ENCODE results near the gene SNX17. TPM values are rescaled to one million over a fixed set of nuclear protein-coding genes. Genes with fewer than 3 reads are reported as not detected.

Gene SNX17
- total and polyA plus RNA-seq, 2 of the 4 experiments (the other 2 are of a cell fraction), result 102 to 130 TPM

DNA sequence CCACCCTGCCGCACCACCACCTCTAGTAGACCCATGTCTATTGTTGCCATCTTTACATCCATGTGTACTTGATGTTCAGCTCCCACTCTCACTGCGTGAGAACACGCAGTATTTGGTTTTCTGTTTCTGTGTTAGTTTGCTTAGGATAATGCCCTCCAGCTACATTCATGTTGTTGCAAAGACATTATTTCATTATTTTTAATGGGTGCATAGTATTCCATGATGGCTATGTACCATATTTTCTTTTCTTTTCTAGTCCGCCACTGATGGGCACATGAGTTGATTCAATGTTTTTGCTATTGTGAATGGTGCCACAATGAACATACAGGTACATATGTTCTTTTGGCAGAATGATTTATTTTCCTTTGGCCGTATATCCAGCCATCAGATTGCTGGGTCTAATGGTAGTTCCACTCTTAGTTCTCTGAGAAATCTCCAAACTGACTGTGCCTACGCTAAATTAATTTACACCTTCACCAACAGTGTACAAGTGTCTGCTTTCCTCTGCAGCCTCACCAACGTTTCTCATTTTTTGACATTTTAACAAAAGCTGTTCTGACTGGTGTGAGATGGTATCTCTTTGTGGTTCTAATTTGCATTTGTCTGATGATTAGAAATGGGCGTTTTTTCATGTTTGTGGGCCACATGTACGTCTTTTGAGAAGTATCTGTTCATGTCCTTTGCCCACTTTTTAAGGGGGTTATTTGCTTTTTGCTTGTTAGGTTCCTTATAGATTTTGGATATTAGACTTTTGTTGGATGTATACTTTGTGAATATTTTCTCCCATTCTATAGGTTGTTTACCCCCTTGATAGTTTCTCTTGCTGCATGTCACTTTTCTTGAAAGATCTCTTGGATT is 20.6 kb downstream of the SNX17 start:
- peaks cover under 1% of the 10 kb centered on the region; the same call in 1 of the 2 replicates for H3K9me1 ChIP-seq (ENCODE audit: insufficient read depth, low read length)
- H3K23ac ChIP-seq (ENCODE audit: low read depth, low read length), result no peak overlapping the region
- peaks cover 4% of the 10 kb centered on the region for H3K36me3 ChIP-seq (ENCODE audit: control insufficient read depth, insufficient read depth, low read length)
- intact Hi-C loops (cut with micrococcal nuclease) (no loop called here), dilution Hi-C loops (cut with HindIII; ENCODE audit: low sequenced_read_pairs, unreplicated experiment) (no loop called here), in situ Hi-C loops (cut with MboI; ENCODE audit: low sequenced_read_pairs) (no loop called here)
- no peak overlapping the region for H3K56ac ChIP-seq (ENCODE audit: extremely low read depth, insufficient read depth, low read length)
- DNase-seq (no peak), ATAC-seq (ENCODE audit: low read depth) (no peak)
- no peak overlapping the region for H3K27ac ChIP-seq (ENCODE audit: insufficient read depth, low read length)
- no peak overlapping the region for H3K4ac ChIP-seq (ENCODE audit: low read depth, low read length)
- no peak overlapping the region for H2AK9ac ChIP-seq (replicated peaks; ENCODE audit: low read depth, low read length, poor library complexity)
- no peaks in the 10 kb centered on the region for H3K9me3 ChIP-seq (ENCODE audit: control insufficient read depth, insufficient read depth, low read length)
- H2AK5ac ChIP-seq (ENCODE audit: low read depth, low read length), result no peak overlapping the region
- CTCF ChIA-PET, result interaction anchor here (0.5 kb wide), 1 partner anchor 17 kb away, joined by 3 read pairs; no protein-coding TSS in a partner anchor
- no peak overlapping the region for H2BK5ac ChIP-seq (ENCODE audit: low read depth, low read length, poor library complexity, severe bottlenecking)
- no peak overlapping the region for H3K9ac ChIP-seq (ENCODE audit: low read depth, low read length)
- H3K4me2 ChIP-seq (ENCODE audit: low read depth, low read length), result no peak overlapping the region
- no peaks in the 10 kb centered on the region for H3K27me3 ChIP-seq (ENCODE audit: control insufficient read depth, insufficient read depth, low read length)
- POLR2A ChIA-PET (ENCODE audit: unreplicated experiment), result no interaction called here
- H3K4me1 ChIP-seq (ENCODE audit: control insufficient read depth, insufficient read depth, low read length), result no peaks in the 10 kb centered on the region
- no peak overlapping the region for H2AFZ ChIP-seq (replicated peaks; ENCODE audit: low read length, poor library complexity)
- peaks cover 26% of the 10 kb centered on the region for H4K20me1 ChIP-seq (ENCODE audit: insufficient read depth, low read length)
- no peak overlapping the region for H3K18ac ChIP-seq (ENCODE audit: low read depth, low read length)
- H3K4me3 ChIP-seq (ENCODE audit: insufficient read depth, low read depth, low read length), result no peak overlapping the region
- H4K8ac ChIP-seq (ENCODE audit: low read depth in 2 of 2, low read length in 2 of 2), result no peak overlapping the region
- H3K14ac ChIP-seq (replicated peaks; ENCODE audit: low read depth, low read length), result no peak overlapping the region
- no peak overlapping the region for H4K5ac ChIP-seq (ENCODE audit: low read depth, low read length)
- H2BK15ac ChIP-seq (ENCODE audit: low read depth, low read length), result no peak overlapping the region
- H2BK120ac ChIP-seq (ENCODE audit: low read depth, low read length), result no peak overlapping the region
- BruUV-seq (replicated peaks), result no TSS peak
- TF ChIP-seq, protein P1, sequence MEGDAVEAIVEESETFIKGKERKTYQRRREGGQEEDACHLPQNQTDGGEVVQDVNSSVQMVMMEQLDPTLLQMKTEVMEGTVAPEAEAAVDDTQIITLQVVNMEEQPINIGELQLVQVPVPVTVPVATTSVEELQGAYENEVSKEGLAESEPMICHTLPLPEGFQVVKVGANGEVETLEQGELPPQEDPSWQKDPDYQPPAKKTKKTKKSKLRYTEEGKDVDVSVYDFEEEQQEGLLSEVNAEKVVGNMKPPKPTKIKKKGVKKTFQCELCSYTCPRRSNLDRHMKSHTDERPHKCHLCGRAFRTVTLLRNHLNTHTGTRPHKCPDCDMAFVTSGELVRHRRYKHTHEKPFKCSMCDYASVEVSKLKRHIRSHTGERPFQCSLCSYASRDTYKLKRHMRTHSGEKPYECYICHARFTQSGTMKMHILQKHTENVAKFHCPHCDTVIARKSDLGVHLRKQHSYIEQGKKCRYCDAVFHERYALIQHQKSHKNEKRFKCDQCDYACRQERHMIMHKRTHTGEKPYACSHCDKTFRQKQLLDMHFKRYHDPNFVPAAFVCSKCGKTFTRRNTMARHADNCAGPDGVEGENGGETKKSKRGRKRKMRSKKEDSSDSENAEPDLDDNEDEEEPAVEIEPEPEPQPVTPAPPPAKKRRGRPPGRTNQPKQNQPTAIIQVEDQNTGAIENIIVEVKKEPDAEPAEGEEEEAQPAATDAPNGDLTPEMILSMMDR (conservative IDR thresholded peaks at IDR 0.05; ENCODE audit: low read depth, low read length), result no peak
- no peak for TF ChIP-seq FOS (IDR thresholded peaks at IDR 0.05; ENCODE audit: low read depth, low read length)
- no peak for TF ChIP-seq SMC3 (IDR thresholded peaks at IDR 0.05; ENCODE audit: low read depth, low read length)
- no peak for TF ChIP-seq CEBPB (IDR thresholded peaks at IDR 0.05; ENCODE audit: low read depth, low read length)
- TF ChIP-seq, protein P2, sequence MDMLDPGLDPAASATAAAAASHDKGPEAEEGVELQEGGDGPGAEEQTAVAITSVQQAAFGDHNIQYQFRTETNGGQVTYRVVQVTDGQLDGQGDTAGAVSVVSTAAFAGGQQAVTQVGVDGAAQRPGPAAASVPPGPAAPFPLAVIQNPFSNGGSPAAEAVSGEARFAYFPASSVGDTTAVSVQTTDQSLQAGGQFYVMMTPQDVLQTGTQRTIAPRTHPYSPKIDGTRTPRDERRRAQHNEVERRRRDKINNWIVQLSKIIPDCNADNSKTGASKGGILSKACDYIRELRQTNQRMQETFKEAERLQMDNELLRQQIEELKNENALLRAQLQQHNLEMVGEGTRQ (IDR thresholded peaks at IDR 0.05; ENCODE audit: low read depth, low read length), result no peak
- no peak overlapping the region for H4K91ac ChIP-seq (ENCODE audit: insufficient read depth, low read depth, low read length)
- peaks cover 29 to 62% of the 10 kb centered on the region in 2 experiments for H3K79me1 ChIP-seq (ENCODE audit: low read depth in 1 of 2, low read length in 2 of 2)
- no peak overlapping the region for H2BK20ac ChIP-seq (ENCODE audit: low read depth, low read length)
- no CpG with 5 or more reads among the region's 9 CpGs for WGBS, 2 experiments (ENCODE audit: extremely low coverage in 2 of 2, insufficient read length in 1 of 2)

All from IMR-90 (cell line).